Spleen (tissue), 11 donors: Measurements from ENCODE around the gene LRMDA. TPM values are rescaled to one million over a fixed set of nuclear protein-coding genes. Genes with fewer than 3 reads are reported as not detected.

ENCODE experiments used
- DNase-seq: peaks from one replicate; pipeline ENCODE4 v3.0.0-alpha.2; 2020
- H3K27ac ChIP-seq, 8 donors: fragments of 200-600 bp; sonication (generic) in 7 of 8; 1 replicate in 4 of 8; 2 replicates in 4 of 8; pipeline versions ENCODE4 v1.5.0 to v1.8.0; 2016 to 2021; ENCODE audit warnings: inconsistent platforms in 4 of 8, mild to moderate bottlenecking in 4 of 8, moderate library complexity in 1 of 8
- H3K27me3 ChIP-seq, 7 donors: fragments of 200-600 bp; sonication (generic) in 6 of 7; replicated peaks in 1 of 7; 1 replicate in 4 of 7; 2 replicates in 3 of 7; pipeline versions ENCODE4 v1.5.0 to v1.8.0; 2016 to 2021; ENCODE audit warnings: inconsistent platforms in 3 of 7, mild to moderate bottlenecking in 1 of 7
- H3K36me3 ChIP-seq, 6 donors: fragments of 200-600 bp; sonication (generic) in 5 of 6; 1 replicate in 4 of 6; 2 replicates in 2 of 6; pipeline versions ENCODE4 v1.5.0 to v1.8.0; 2016 to 2021; ENCODE audit warnings: inconsistent platforms in 2 of 6
- H3K4me1 ChIP-seq, 6 donors: fragments of 200-600 bp; sonication (generic) in 5 of 6; 1 replicate in 3 of 6; 2 replicates in 3 of 6; pipeline versions ENCODE4 v1.5.0 to v1.8.0; 2016 to 2021; ENCODE audit warnings: inconsistent platforms in 3 of 6
- H3K4me3 ChIP-seq, 8 donors: fragments of 200-600 bp; sonication (generic) in 7 of 8; 1 replicate in 4 of 8; 2 replicates in 4 of 8; pipeline versions ENCODE4 v1.5.0 to v1.8.0; 2016 to 2021; ENCODE audit warnings: inconsistent platforms in 4 of 8, mild to moderate bottlenecking in 4 of 8, moderate library complexity in 2 of 8
- H3K9me3 ChIP-seq, 8 donors: fragments of 200-600 bp; sonication (generic) in 7 of 8; 1 replicate in 4 of 8; 2 replicates in 4 of 8; pipeline versions ENCODE4 v1.5.0 to v1.8.0; 2016 to 2021; ENCODE audit warnings: inconsistent platforms in 4 of 8
- CTCF ChIP-seq, 11 experiments: fragments of 200-600 bp in 7 of 11; fragments of 450-650 bp in 4 of 11; sonication (generic) in 4 of 11; IDR thresholded peaks in 8 of 11; conservative IDR thresholded peaks in 3 of 11; 1 replicate in 7 of 11; 2 replicates in 4 of 11; pipeline versions ENCODE4 v1.4.0 to v1.8.0; 2016 to 2021; ENCODE audit warnings: antibody characterized with exemption in 11 of 11, inconsistent platforms in 4 of 11, mild to moderate bottlenecking in 1 of 11
- POLR2A ChIP-seq, 3 donors: fragments of 450-650 bp; IDR thresholded peaks; one replicate each; pipeline ENCODE4 v1.5.1; 2017; ENCODE audit warnings: antibody characterized with exemption in 3 of 3, mild to moderate bottlenecking in 1 of 3
- POLR2AphosphoS5 ChIP-seq, 3 donors: sonication (generic); formaldehyde crosslinking; IDR thresholded peaks; one replicate each; pipeline ENCODE4 v1.5.1; 2017; ENCODE audit warnings: antibody characterized with exemption in 3 of 3
- WGBS, 5 donors: extraction: QIAGEN DNeasy Blood & Tissue Kit in 3 of 5; methylation state at CpG; one replicate each; pipeline versions ENCODE4 v1.1.5 to v1.1.7; 2013 to 2018; 5-methylcytosine and 5-hydroxymethylcytosine counted together
- intact Hi-C: fragments of 100-400 bp; cut with DNase I; formaldehyde crosslinking; loops from one replicate; pipeline ENCODE4 v1.15.0; 2023; ENCODE audit warnings: low total_unique reads
- polyA plus RNA-seq, 3 donors: library from polyadenylated mRNA; stranded (reverse); fragments of 200-250 nt; gene quantifications; one replicate each; pipeline ENCODE4 v1.2.1, GENCODE V29; 2013
- total RNA-seq, 7 donors: library from RNA; depleted of rRNA in 3 of 7; stranded (reverse); fragments of >200 nt in 3 of 7; fragmentation: NEBNext Ultra II Directional in 4 of 7; extraction: Animal tissue kit (Norgen Biotek cat#: 25700) in 4 of 7; gene quantifications; one replicate each; pipeline versions ENCODE4 v1.1.0 to v1.2.1, GENCODE V29; 2016 to 2021
- donor health status: healthy with polysubstance abuse.
- donor health status: DM: no; HTN: no; CAD: no; lungs with moderate emphysema.
- donor health status: DM: no; HTN: no; CAD: no.
- donor health status: Bipolar disorder and iron deficiency.
- donor health status: healthy.
- donor health status: DM: no; HTN: no; CAD: no.
- donor health status: DM: yes; HTN: yes; CAD: no.

Gene LRMDA
- total and polyA plus RNA-seq, 10 donors: 7.3 to 46.6 (median 28.2) TPM

DNA sequence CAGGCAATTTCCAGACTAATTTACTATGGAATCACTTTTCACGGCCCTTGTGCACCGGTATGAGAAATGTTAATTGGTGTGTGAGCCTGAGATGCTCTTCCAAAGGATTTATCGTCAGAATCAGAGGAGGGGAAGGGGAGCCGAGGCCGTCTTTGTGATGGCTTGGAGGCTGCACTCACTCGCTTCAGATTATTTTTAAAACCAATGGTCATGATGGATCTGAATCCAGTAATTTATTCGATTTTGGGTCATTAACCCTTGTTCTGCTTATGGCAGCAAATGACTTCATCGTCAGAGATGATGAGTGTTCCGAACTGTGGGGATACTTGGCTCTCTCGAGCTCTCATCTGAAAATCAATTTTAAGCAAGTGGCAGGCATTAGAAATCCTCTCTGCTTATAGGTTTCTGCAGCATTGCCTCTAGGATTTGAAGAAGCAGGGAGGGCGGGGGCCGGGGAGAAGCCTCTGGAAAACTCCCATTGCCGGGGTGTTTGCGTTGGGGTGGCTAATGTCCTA lies 576.3 kb downstream of the LRMDA start:
- DNase-seq: no peak
- Histone ChIP-seq H3K4me3 (no peak overlapping the region), H3K27ac (no peak overlapping the region), H3K36me3 (no peaks in the 10 kb centered on the region), H3K27me3 (no peaks in the 10 kb centered on the region), H3K4me1 (no peaks in the 10 kb centered on the region), H3K9me3 (no peaks in the 10 kb centered on the region)
- intact Hi-C loops: no loop called here
- TF ChIP-seq CTCF (IDR thresholded peaks at IDR 0.05 in 8 of 11, conservative IDR thresholded peaks at IDR 0.05 in 3 of 11) (no peak), POLR2A (IDR thresholded peaks at IDR 0.05) (no peak), POLR2AphosphoS5 (IDR thresholded peaks at IDR 0.05) (no peak)
- WGBS, 5 donors: 84 to 94% (median 92%) methylated on average over 14 of the region's 14 CpGs

DNA sequence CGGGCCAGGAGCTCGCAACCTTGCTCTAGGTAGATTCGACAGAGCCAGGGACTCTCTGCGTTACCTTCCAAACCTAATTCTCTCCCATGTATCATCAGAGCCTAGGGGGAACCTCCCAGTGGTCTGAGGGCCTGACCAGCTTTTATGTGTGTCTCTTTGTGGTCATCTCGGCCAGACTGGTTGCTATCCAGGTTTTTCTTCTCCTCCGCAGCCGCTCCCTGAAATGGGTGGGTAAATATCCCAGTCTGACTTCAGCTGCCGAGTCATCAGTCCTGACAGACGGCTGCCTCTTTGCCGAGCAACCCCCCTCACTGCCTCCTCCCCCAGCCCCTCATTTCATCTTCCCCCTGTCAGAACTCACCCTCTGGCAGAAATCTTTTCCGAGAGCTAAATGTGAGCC lies 578.1 kb downstream of the LRMDA start:
- Histone ChIP-seq H3K36me3 (no peaks in the 10 kb centered on the region), H3K4me1 (no peaks in the 10 kb centered on the region), H3K27ac (no peak overlapping the region), H3K27me3 (no peaks in the 10 kb centered on the region), H3K9me3 (no peaks in the 10 kb centered on the region), H3K4me3 (no peak overlapping the region)
- WGBS, 5 donors: 88 to 94% (median 91%) methylated on average over 11 of the region's 11 CpGs
- no peak for DNase-seq
- intact Hi-C loops: no loop called here
- TF ChIP-seq POLR2A (IDR thresholded peaks at IDR 0.05) (no peak), CTCF (IDR thresholded peaks at IDR 0.05 in 8 of 11, conservative IDR thresholded peaks at IDR 0.05 in 3 of 11) (no peak), POLR2AphosphoS5 (IDR thresholded peaks at IDR 0.05) (no peak)

DNA sequence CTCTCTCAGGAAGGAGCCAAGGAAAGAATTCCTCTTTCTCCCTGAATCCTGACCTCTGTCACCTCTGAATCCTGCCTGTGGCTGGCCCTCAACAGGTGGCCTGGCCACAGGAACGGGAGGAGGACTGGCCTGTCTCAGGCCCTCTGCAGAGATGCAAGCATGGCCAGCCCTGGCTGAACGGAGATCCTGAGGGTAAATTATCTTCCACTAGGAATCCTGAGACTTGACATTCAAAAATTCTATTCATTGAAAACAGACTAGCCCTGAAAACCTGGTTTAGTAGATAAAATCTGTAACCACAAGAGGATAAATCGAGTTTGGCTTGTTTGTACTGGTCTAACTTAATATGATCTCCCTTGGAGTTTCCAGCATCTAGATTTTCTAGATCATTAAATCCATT lies 579.3 kb downstream of the LRMDA start:
- H3K4me3 ChIP-seq: no peak overlapping the region
- TF ChIP-seq POLR2A (IDR thresholded peaks at IDR 0.05) (no peak), POLR2AphosphoS5 (IDR thresholded peaks at IDR 0.05) (no peak), CTCF (IDR thresholded peaks at IDR 0.05 in 8 of 11, conservative IDR thresholded peaks at IDR 0.05 in 3 of 11) (no peak)
- intact Hi-C loops: no loop called here
- no peak for DNase-seq
- WGBS, 5 donors: 76 to 82% (median 80%) methylated on average over 3 of the region's 3 CpGs
- H3K27me3 ChIP-seq: no peaks in the 10 kb centered on the region
- H3K36me3 ChIP-seq: no peaks in the 10 kb centered on the region
- H3K4me1 ChIP-seq: no peaks in the 10 kb centered on the region
- no peak overlapping the region for H3K27ac ChIP-seq
- no peaks in the 10 kb centered on the region for H3K9me3 ChIP-seq

DNA sequence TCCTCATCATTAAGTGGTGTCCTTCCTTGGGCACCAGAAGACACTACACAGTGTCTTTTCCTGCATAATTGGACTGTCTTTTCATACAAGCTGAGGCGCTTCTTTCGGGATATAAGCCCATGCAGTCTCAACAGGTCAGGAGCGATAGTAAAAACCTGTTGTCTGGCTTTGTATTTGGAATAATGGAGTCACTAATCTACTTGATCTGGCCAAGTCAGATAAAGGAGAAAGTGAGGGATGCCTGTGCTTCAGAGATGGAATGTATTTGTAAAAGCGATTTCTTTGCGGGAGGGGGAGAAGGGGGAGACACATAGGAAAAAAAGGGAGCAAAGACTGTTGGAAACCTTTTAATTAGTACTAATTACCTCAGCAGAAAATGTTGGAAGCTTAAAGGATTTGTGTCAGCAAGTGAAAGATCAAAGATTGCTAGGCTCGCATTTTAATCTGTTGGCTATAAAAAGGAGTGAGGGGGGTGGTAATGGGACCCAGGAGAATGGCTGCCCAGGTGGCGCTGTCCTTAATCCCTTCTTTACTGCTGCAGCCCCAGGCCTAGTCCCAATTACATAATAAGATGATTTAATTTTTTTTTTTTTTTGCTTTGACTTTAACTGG lies 581.4 kb downstream of the LRMDA start:
- intact Hi-C loops: no loop called here
- no peaks in the 10 kb centered on the region for H3K4me1 ChIP-seq
- TF ChIP-seq POLR2A (IDR thresholded peaks at IDR 0.05) (no peak), CTCF (IDR thresholded peaks at IDR 0.05 in 8 of 11, conservative IDR thresholded peaks at IDR 0.05 in 3 of 11) (no peak), POLR2AphosphoS5 (IDR thresholded peaks at IDR 0.05) (no peak)
- no peaks in the 10 kb centered on the region for H3K9me3 ChIP-seq
- no peaks in the 10 kb centered on the region for H3K27me3 ChIP-seq
- no peak overlapping the region for H3K4me3 ChIP-seq
- no peak overlapping the region for H3K27ac ChIP-seq
- DNase-seq: no peak
- H3K36me3 ChIP-seq: no peaks in the 10 kb centered on the region
- 91 to 97% (median 94%) methylated on average over 7 of the region's 7 CpGs for WGBS, 5 donors
